ENCODE results near the gene CLK2.

Gene CLK2

GRCh38 chr1:155285631-155286044 is 12.3 kb upstream of the CLK2 start:
- Mint-ChIP-seq H3K27me3 (ENCODE audit: low read depth, poor library complexity) (peaks cover 3% of the 10 kb centered on the region), H3K4me1 (no peaks in the 10 kb centered on the region), H3K36me3 (ENCODE audit: low read depth) (no peaks in the 10 kb centered on the region), H3K4me3 (no peak overlapping the region), H3K9me3 (no peaks in the 10 kb centered on the region), H3K27ac (no peak overlapping the region)
- no peak for DNase-seq
- no peak for TF ChIP-seq CTCF (IDR thresholded peaks at IDR 0.05)

- Mint-ChIP-seq H3K9me3 (no peaks in the 10 kb centered on the region), H3K4me3 (no peak overlapping the region), H3K27ac (peak overlapping the region; percentile 42), H3K36me3 (ENCODE audit: low read depth) (no peaks in the 10 kb centered on the region), H3K27me3 (ENCODE audit: low read depth, poor library complexity) (peaks cover 3% of the 10 kb centered on the region), H3K4me1 (no peaks in the 10 kb centered on the region)
- no peak for TF ChIP-seq CTCF (IDR thresholded peaks at IDR 0.05)
- DNase-seq = no peak
Measured at GRCh38 chr1:155285063-155285462, 11.8 kb upstream of the CLK2 start.

DNA sequence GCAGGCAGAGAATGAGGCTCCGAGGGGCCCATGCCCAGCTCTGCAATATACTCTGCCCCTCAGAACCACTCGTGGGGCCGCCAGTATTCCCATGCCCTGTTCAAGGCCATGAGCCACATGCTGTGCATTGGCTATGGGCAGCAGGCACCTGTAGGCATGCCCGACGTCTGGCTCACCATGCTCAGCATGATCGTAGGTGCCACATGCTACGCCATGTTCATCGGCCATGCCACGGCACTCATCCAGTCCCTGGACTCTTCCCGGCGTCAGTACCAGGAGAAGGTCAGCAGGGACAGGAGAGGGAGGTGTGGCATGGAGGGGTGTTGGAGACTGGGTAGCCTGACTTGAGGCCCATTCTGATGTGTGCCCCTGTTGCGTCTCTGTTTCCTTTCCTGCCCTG is 11.2 kb upstream of the CLK2 start:
- Mint-ChIP-seq H3K36me3 (ENCODE audit: low read depth) (peaks cover 4% of the 10 kb centered on the region), H3K4me3 (no peak overlapping the region), H3K27me3 (ENCODE audit: low read depth, poor library complexity) (peaks cover 3% of the 10 kb centered on the region), H3K9me3 (no peaks in the 10 kb centered on the region), H3K27ac (no peak overlapping the region), H3K4me1 (peaks cover 2% of the 10 kb centered on the region)
- no peak for TF ChIP-seq CTCF (IDR thresholded peaks at IDR 0.05)
- no peak for DNase-seq

GRCh38 chr1:155282488-155283091 is 9.3 kb upstream of the CLK2 start:
- peaks cover 16% of the 10 kb centered on the region for H3K4me1 Mint-ChIP-seq
- no peak overlapping the region for H3K4me3 Mint-ChIP-seq
- DNase-seq = no peak
- no peak overlapping the region for H3K27ac Mint-ChIP-seq
- peaks cover 7% of the 10 kb centered on the region for H3K36me3 Mint-ChIP-seq (ENCODE audit: low read depth)
- H3K27me3 Mint-ChIP-seq (ENCODE audit: low read depth, poor library complexity) = peaks cover 6% of the 10 kb centered on the region
- TF ChIP-seq CTCF (IDR thresholded peaks at IDR 0.05) = no peak
- H3K9me3 Mint-ChIP-seq = no peaks in the 10 kb centered on the region

- Mint-ChIP-seq H3K36me3 (ENCODE audit: low read depth) (peaks cover 7% of the 10 kb centered on the region), H3K4me1 (peaks cover 26% of the 10 kb centered on the region), H3K9me3 (no peaks in the 10 kb centered on the region), H3K4me3 (no peak overlapping the region), H3K27me3 (ENCODE audit: low read depth, poor library complexity) (peaks cover 10% of the 10 kb centered on the region), H3K27ac (no peak overlapping the region)
- DNase-seq = no peak
- TF ChIP-seq CTCF (IDR thresholded peaks at IDR 0.05) = no peak
Measured at GRCh38 chr1:155279268-155279667, 6.0 kb upstream of the CLK2 start.

GRCh38 chr1:155278689-155279160 is 5.4 kb upstream of the CLK2 start:
- peaks cover 7% of the 10 kb centered on the region for H3K36me3 Mint-ChIP-seq (ENCODE audit: low read depth)
- H3K4me1 Mint-ChIP-seq = peaks cover 30% of the 10 kb centered on the region
- no peak for DNase-seq
- peaks cover 10% of the 10 kb centered on the region for H3K27me3 Mint-ChIP-seq (ENCODE audit: low read depth, poor library complexity)
- H3K4me3 Mint-ChIP-seq = peak overlapping the region; percentile 80
- H3K27ac Mint-ChIP-seq = no peak overlapping the region
- TF ChIP-seq CTCF (IDR thresholded peaks at IDR 0.05) = peak; percentile 2
- H3K9me3 Mint-ChIP-seq = no peaks in the 10 kb centered on the region

Measured in nephron progenitor cell (in vitro differentiated cells).